IPS-11a (cell line): ENCODE data around the gene ACSF2.
A peak's percentile ranks its signal among the peaks of the same experiment; 100 is the strongest.
"Not testable (repeated sequence)": the region's sequence is repeated elsewhere in the genome, so short reads cannot be mapped to it uniquely, and the experiment has no call there.

Experiments
- H3K4me3 ChIP-seq: one replicate; pipeline ENCODE4 v1.5.1; 2013; ENCODE audit warnings: low read depth, low read length, control low read depth

The ACSF2 gene

GRCh38 chr17:50407921-50408320, 18.1 kb upstream of the ACSF2 start:
- no peak overlapping the region for H3K4me3 ChIP-seq

DNA sequence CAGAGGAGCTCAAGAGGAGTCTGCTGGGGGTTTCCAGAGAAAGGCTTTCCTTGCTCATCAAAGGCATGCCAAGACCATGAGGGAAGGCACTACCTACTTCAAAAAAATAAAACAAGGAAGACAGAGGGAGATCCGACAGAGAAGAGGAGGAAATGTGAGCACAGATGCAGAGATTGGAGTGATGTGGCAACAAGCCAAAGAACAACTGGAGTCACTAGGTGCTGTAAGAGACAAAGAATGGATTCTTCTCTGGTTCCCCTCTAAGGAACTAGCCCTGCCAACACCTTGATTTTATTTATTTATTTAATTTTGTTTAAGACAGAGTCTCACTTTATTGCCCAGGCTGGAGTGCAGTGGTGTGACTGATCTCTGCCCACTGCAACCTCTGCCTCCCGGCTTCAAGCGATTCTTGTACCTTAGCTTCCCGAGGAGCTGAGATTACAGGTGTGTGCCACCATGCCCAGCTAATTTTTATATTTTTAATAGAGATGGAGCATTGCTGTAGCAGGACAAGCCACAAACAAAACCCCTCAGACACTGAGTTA, 13.8 kb upstream of the ACSF2 start:
- H3K4me3 ChIP-seq: no peak overlapping the region

- no peak overlapping the region for H3K4me3 ChIP-seq
Measured at GRCh38 chr17:50414808-50415207, 11.2 kb upstream of the ACSF2 start.

GRCh38 chr17:50419577-50419976, 6.4 kb upstream of the ACSF2 start:
- H3K4me3 ChIP-seq: not testable (repeated sequence)

GRCh38 chr17:50420419-50421112, 5.5 kb upstream of the ACSF2 start:
- no peak overlapping the region for H3K4me3 ChIP-seq

DNA sequence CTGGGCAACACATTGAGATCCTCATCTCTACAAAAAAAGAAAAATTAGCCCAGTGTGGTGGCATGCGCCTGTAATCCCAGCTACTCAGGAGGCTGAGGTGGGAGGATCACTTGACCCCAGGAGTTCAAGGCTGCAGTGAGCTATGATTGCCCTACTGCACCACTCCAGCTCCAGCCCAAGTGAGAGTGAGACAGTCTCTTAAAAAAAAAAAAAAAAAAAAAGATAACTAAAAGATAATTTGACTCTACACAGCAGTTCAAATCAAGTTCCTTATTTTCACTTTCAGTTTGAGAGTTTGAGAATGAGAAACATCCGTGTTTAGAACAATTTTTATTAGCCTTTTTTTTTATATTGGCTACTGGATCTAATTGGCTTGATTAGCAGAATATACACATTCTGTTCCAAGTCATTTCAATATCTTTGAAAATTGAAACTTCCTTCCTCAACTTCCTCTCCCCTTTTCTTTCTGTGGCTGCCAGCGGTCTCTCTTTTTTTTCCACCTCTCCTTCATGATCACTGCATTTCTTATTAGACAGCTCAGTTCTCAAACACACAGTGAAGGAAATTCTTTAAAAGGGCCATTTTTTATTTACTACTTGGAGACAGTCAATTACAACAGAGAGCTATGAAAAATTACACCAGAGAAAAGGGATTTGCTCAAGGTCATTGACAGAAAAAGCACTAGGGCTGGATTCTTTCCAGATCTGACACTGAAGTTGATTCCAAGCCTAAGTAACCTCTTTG, 4.5 kb upstream of the ACSF2 start:
- H3K4me3 ChIP-seq: no peak overlapping the region

- H3K4me3 ChIP-seq: no peak overlapping the region
Measured at GRCh38 chr17:50422738-50423137, 3.3 kb upstream of the ACSF2 start.

DNA sequence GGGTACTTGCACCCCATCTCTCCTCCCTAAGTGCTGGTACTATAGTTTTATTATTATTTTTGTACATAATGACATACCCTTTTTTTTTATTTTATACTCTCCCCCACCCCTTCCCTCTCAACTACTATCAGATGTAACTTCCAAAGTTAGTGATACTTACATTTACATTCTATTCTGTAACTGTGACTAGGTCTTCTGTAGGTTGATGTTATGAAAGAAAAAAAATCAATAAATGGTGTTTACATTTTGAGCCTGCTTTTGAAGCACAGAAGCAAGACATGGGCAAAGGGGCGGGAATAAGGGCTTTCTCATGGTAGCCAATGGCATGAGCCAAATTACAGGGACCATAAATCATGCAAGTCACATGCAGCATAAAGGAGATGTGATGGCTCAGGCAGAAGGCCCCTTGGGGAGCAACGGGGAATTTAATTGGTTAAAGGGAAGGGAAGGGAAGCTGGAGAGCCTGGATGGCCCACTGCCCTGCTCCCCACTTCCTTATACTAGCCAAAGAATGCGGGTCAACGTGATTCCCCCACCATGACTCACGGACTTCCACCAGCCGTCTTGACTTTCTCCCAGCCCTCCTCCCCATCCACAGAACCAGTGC, 2.4 kb upstream of the ACSF2 start:
- H3K4me3 ChIP-seq: no peak overlapping the region

DNA sequence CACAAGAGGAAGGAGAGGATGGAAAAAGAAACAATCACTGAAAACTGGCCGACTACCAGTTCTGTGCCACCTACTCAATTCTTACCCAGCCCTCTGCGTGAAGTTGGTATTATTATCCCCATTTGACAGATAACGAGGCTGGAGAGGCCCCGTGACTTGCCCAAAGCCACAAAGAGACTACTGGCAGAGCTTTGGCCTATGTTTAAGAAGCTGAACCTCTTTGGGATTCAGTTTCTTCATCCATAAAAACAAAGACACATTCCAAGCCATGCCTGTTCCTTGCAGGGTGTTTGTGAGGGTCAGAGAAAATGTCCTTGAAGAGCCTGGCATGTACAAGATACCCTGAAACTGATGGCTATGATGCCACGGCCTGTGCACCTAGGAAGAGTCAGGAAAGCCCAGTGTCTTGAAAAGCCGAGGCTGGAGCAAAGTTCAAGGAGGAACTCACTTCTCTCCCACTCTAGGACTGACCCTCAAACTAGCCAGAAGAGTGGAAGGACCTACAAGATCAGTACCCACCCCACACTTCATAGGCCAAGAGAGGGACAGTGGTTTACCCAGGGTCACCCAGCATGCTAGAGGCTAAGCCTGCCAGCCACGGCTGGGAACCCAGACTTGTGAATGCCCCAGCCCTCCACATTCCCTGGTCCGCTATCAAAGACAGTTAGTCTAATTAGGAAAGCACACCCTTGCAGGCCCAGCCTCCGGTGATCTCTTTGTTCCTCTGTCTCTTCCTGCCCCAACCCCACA, 1.6 kb upstream of the ACSF2 start:
- H3K4me3 ChIP-seq: no peak overlapping the region

DNA sequence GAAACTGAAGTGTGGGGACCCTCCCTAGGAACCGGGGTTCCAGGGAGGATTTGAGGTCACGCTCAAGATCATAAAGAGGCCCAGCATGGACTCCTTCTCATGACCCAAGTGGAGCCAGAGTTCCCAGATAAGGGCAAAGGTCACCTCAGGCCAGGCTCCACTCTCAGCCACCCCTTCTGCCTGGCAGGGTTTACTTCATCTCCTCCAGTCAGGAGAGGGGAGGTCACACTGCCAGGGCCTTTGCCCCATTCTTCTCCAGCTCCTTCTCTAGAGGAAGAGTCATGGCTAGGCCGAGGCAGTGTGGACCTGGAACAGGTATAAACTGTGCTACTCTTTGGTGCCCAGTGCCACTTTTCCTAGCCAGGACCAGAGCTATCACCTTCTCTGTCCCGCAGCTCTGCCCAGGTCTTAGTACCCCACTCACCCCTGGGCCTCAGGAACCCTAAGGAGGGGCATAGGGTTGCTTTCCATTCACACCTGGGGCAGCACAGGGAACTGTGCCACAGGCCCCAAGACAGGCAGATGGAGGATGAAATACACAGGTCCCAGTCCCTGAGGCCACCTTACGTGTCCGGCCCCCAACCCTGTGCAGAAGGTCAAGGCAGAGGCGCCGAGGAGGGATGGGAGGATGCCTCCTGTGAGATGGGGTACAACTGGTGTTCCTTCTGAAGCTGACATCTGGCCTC, 879 bp upstream of the ACSF2 start:
- H3K4me3 ChIP-seq: no peak overlapping the region

GRCh38 chr17:50426472-50426782, 409 bp downstream of the ACSF2 start:
- peak overlapping the region; percentile 54 for H3K4me3 ChIP-seq

DNA sequence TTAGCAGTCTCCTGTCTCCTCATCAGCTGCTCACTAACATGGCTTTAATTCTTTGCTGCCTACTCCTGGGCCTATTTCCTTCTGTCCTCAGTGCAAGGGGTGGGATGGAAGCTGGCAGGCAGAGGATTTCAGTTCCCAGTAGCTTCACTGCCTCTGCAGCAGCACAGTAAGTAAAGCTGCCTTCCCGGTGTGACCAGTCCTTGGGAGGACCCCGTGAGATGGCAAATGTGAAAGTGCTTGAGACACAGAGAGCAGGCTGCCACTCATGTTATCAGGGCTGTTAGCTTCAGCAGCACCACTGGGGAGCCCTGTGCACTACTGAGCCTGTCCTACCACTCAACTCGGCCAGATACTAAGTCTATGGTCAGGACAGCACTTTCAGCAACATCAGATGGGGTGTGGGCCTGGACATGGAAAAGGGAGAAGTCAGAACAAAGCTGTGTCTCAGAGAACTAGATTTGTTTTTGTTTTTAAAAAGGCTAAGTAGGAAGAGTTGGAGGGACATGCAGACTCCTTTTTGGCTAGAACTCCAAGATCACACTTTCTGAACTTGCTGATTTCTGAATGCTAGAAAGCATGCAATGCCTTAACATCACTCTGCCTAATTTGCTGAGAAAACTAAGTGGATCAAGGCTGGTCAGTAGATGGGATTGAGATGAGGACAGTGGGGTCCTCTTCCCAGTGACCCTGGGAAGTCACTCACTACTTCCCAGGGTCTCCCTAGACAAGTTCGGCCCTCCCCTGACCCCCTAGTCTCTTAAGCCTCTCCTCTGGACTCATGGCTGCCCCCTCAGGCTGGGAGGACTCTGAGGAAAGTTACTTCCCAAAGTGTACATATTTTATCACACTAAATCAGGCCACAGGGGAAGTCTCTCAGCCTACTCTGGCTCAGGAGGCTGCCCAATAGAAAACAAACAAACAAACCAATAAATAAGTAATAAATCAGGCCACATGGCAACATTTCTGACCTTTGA, 1.1 kb downstream of the ACSF2 start:
- peak overlapping the region; percentile 54 for H3K4me3 ChIP-seq

DNA sequence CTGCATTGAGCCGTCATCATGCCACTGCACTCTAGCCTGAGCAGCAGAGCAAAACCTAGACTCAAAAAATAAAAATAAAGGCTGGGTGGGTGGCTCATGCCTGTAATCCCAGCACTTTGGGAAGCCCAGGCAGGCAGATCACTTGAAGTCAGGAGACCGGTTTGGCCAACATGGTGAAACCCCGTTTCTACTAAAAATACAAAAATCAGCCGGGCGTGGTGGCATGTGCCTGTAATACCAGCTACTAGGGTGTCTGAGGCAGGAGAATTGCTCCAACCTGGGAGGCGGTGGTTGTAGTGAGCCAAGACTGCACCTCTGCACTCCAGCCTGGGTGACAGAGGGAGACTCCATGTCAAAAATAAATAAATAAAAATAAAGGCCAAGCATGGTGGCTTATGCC, 2.1 kb downstream of the ACSF2 start:
- not testable (repeated sequence) for H3K4me3 ChIP-seq

- H3K4me3 ChIP-seq: no peak overlapping the region
Measured at GRCh38 chr17:50428831-50429424, 2.9 kb downstream of the ACSF2 start.

DNA sequence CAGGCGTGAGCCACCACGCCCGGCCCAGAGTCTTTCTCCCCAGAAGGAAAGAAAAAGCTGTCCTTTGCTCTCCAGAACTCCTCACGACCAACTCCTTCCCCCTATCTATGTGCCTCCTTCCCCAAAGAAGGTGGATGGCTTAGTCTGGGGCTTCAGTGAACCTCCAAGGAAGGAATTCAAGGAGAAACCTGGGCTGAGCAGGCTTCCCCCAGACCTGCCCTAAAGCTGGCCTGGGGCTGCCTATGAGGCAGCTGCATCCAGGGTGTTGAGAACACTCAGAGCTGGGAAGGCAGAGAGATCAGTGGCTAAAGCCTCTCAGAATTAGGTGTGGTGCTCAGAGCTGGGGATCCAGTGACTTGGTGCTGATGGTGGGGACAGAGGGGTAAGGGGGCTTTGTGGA, 3.8 kb downstream of the ACSF2 start:
- H3K4me3 ChIP-seq: no peak overlapping the region

- H3K4me3 ChIP-seq: no peak overlapping the region
Measured at GRCh38 chr17:50430821-50431618, 5.0 kb downstream of the ACSF2 start.

- no peak overlapping the region for H3K4me3 ChIP-seq
Measured at GRCh38 chr17:50432125-50432762, 6.2 kb downstream of the ACSF2 start.

GRCh38 chr17:50437409-50437808, 11.4 kb downstream of the ACSF2 start:
- no peak overlapping the region for H3K4me3 ChIP-seq
